ENCODE data around the gene GLIS1. TPM values are rescaled to one million over a fixed set of nuclear protein-coding genes. Genes with fewer than 3 reads are reported as not detected.

The GLIS1 gene
- total and polyA plus RNA-seq, 2 of the 8 experiments (the other 6 are each of a cell fraction or from before 2014, with no cell fraction given) = 0.15 to 0.22 TPM

DNA sequence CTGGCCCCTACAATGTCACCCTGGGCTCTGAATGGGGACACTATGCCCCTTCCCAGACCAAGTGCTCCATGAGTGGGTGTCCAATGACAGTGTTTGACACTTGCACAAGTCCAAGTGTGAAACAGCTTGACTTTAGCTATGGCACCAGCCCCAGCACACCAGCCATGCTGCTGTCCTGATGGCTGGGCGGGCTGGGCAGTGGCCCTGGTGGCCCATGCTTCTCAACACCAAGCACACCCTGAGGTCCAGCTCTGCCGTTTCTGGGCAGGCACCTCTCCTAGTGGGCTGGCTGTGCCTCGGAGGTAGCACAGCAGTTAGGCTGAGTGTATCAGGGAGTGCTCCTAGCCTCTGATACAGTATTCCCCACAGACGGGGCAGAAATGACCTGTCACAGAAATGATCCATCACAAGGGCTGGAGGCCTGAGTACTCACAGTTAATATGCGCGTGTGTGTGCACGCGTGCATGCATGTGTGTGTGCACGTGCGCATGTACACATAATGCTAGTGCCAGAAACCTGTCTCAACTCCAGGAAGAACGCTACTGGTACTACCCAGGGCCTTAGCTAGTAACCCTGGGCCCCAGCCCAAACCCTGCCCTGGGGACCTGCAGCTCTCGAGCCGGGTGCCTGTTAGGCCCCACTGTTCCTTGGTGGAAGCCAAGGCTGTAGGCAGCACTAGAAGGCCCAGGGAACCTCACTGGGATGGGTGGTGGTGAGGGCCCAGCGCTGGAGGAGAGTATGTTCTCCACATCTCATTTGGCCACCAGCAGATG lies 145.8 kb downstream of the GLIS1 start:
- Histone ChIP-seq H2BK15ac (ENCODE audit: low read length) (0 out of 2 replicates have a peak overlapping the region, but pooled peaks have one; percentile 98), H2BK20ac (ENCODE audit: low read length) (0 out of 2 replicates have a peak overlapping the region, but pooled peaks have one; percentile 43), H3K23me2 (ENCODE audit: low read depth, low read length) (no peaks in the 10 kb centered on the region), H2BK12ac (ENCODE audit: low read depth, low read length) (peak overlapping the region; percentile 44; the same call in 1 of the 2 replicates), H3K27me3 (replicated peaks in 1 of 4; ENCODE audit: control insufficient read depth in 3 of 4, extremely low read depth in 1 of 4, insufficient read depth in 3 of 4, low read length in 3 of 4) (peaks cover 0 to 7% (median 1%) of the 10 kb centered on the region in 4 experiments; a peak in 4 of 7 replicates), H3K14ac (ENCODE audit: insufficient read length) (no peak overlapping the region), H2BK5ac (ENCODE audit: low read depth, low read length) (no peak overlapping the region), H3K4me2 (ENCODE audit: insufficient read depth in 1 of 2, low read depth in 2 of 2, low read length in 2 of 2) (no peak overlapping the region), H3K27ac (ENCODE audit: low read depth, low read length) (no peak overlapping the region), H3K9ac (replicated peaks in 1 of 4; ENCODE audit: extremely low read depth in 1 of 4, low read depth in 3 of 4, low read length in 3 of 4) (no peak overlapping the region), H3K18ac (ENCODE audit: extremely low read depth, low read length) (no peak overlapping the region), H3K9me3 (ENCODE audit: insufficient read depth in 2 of 2, low read depth in 1 of 2, low read length in 1 of 2) (no peaks in the 10 kb centered on the region), H4K5ac (ENCODE audit: insufficient read length, low read depth, low read length) (no peak overlapping the region), H3K79me1 (ENCODE audit: low read depth, low read length) (no peaks in the 10 kb centered on the region), H4K20me1 (replicated peaks in 1 of 2; ENCODE audit: control insufficient read depth in 1 of 2, insufficient read depth in 2 of 2, low read length in 2 of 2) (no peaks in the 10 kb centered on the region), H3K36me3 (ENCODE audit: control insufficient read depth in 2 of 4, insufficient read depth in 4 of 4, low read length in 3 of 4) (no peaks in the 10 kb centered on the region), H3K4me3 (ENCODE audit: extremely low read depth in 1 of 4, insufficient read depth in 2 of 4, low read depth in 3 of 4, low read length in 4 of 4) (no peak overlapping the region), H3K23ac (ENCODE audit: insufficient read length) (no peak overlapping the region), H3K56ac (replicated peaks; ENCODE audit: insufficient read length, low read depth, low read length) (no peak overlapping the region), H2AFZ (ENCODE audit: low read length) (no peak overlapping the region), H3K4me1 (replicated peaks in 1 of 4; ENCODE audit: control insufficient read depth in 3 of 4, insufficient read depth in 4 of 4, low read length in 3 of 4) (peaks cover 0 to 7% (median 5%) of the 10 kb centered on the region in 4 experiments; a peak in 5 of 7 replicates), H2BK120ac (replicated peaks; ENCODE audit: low read depth, low read length) (no peak overlapping the region), H2AK5ac (ENCODE audit: low read depth, low read length) (no peak overlapping the region), H4K8ac (ENCODE audit: extremely low read depth, insufficient read depth, low read length) (peak overlapping the region; percentile 16; the same call in 1 of the 2 replicates), H3K4ac (replicated peaks; ENCODE audit: insufficient read length, low read depth, low read length) (peak overlapping the region; percentile 80), H4K91ac (replicated peaks; ENCODE audit: insufficient read length, low read length) (peak overlapping the region; percentile 90), H3K79me2 (ENCODE audit: control insufficient read depth in 1 of 2, insufficient read depth in 2 of 2, low read length in 2 of 2) (no peaks in the 10 kb centered on the region)
- CTCF ChIA-PET (ENCODE audit: partially characterized antibody) = interaction anchor here (0.6 to 17.1 kb wide), 43 partner anchors 9 to 315 kb away, joined by 3 to 264 read pairs (median 5); no protein-coding TSS in a partner anchor
- POLR2A ChIA-PET (ENCODE audit: partially characterized antibody) = no interaction called here
- DNase-seq (ENCODE audit: low read depth in 1 of 2, low spot score in 2 of 2) (no peak), FAIRE-seq (no peak)
- 93% methylated on average over 14 of the region's 14 CpGs; no CpG with 5 or more reads in 1 of the 2 experiments for WGBS, 2 experiments (ENCODE audit: extremely low coverage in 1 of 2, insufficient coverage in 1 of 2, insufficient read length in 1 of 2, insufficient replicate concordance in 2 of 2, low coverage in 1 of 2, low lambda C conversion rate in 2 of 2, missing lambda C conversion rate in 1 of 2)
- TF ChIP-seq, protein P1, sequence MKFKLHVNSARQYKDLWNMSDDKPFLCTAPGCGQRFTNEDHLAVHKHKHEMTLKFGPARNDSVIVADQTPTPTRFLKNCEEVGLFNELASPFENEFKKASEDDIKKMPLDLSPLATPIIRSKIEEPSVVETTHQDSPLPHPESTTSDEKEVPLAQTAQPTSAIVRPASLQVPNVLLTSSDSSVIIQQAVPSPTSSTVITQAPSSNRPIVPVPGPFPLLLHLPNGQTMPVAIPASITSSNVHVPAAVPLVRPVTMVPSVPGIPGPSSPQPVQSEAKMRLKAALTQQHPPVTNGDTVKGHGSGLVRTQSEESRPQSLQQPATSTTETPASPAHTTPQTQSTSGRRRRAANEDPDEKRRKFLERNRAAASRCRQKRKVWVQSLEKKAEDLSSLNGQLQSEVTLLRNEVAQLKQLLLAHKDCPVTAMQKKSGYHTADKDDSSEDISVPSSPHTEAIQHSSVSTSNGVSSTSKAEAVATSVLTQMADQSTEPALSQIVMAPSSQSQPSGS (IDR thresholded peaks at IDR 0.05; ENCODE audit: low read length) = no peak
- TF ChIP-seq, protein P2, sequence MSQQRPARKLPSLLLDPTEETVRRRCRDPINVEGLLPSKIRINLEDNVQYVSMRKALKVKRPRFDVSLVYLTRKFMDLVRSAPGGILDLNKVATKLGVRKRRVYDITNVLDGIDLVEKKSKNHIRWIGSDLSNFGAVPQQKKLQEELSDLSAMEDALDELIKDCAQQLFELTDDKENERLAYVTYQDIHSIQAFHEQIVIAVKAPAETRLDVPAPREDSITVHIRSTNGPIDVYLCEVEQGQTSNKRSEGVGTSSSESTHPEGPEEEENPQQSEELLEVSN (IDR thresholded peaks at IDR 0.05) = no peak
- no peak for TF ChIP-seq SP4 (IDR thresholded peaks at IDR 0.05; ENCODE audit: low read length)
- TF ChIP-seq CREB1 (IDR thresholded peaks at IDR 0.05) = no peak
- TF ChIP-seq POLR2A (IDR thresholded peaks at IDR 0.05; ENCODE audit: control extremely low read depth in 1 of 2, low read depth in 2 of 2, low read length in 2 of 2) = no peak
- no peak for TF ChIP-seq EGR1 (IDR thresholded peaks at IDR 0.05; ENCODE audit: borderline replicate concordance, low read depth, low read length)
- TF ChIP-seq EP300 (IDR thresholded peaks at IDR 0.05; ENCODE audit: borderline replicate concordance in 1 of 2, low read depth in 2 of 2, low read length in 2 of 2) = no peak
- TF ChIP-seq, protein P3, sequence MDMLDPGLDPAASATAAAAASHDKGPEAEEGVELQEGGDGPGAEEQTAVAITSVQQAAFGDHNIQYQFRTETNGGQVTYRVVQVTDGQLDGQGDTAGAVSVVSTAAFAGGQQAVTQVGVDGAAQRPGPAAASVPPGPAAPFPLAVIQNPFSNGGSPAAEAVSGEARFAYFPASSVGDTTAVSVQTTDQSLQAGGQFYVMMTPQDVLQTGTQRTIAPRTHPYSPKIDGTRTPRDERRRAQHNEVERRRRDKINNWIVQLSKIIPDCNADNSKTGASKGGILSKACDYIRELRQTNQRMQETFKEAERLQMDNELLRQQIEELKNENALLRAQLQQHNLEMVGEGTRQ (IDR thresholded peaks at IDR 0.05; ENCODE audit: low read length) = no peak

Measured in H1 (cell line).